ENCODE data around the gene ANKS1B.

DNA sequence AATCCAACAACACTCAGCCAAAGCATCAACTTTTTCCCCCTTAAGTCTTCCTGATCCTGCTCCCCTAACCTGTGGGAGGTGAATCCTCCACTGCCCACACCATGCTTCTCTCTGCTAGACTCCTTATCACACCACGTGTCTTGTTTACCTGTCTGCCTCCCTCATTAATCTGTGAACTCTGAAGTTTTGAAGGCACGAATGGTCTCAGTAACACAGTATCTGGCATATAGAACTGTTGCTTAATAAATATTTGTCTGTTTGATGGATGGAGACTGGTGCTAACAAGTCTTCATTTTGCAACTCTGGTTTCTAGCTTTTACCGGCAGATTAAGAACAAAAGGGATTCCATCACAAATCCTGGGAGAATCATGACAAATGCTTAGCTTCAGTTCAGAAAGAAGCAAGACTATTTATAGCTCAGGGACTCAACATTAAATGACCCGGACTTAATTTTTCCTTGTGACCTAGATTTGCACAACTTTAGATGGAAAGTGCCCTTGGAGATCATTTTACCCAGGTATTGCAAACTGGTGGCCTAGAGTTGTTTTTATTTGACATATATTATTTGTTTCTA is 1072.2 kb downstream of the ANKS1B start:
- TF ChIP-seq ZNF121 (CRISPR knock-in tag; IDR thresholded peaks at IDR 0.05) (no peak), ZNF263 (CRISPR knock-in tag; IDR thresholded peaks at IDR 0.05; ENCODE audit: low read depth) (no peak)
- TF ChIP-seq, protein P1, sequence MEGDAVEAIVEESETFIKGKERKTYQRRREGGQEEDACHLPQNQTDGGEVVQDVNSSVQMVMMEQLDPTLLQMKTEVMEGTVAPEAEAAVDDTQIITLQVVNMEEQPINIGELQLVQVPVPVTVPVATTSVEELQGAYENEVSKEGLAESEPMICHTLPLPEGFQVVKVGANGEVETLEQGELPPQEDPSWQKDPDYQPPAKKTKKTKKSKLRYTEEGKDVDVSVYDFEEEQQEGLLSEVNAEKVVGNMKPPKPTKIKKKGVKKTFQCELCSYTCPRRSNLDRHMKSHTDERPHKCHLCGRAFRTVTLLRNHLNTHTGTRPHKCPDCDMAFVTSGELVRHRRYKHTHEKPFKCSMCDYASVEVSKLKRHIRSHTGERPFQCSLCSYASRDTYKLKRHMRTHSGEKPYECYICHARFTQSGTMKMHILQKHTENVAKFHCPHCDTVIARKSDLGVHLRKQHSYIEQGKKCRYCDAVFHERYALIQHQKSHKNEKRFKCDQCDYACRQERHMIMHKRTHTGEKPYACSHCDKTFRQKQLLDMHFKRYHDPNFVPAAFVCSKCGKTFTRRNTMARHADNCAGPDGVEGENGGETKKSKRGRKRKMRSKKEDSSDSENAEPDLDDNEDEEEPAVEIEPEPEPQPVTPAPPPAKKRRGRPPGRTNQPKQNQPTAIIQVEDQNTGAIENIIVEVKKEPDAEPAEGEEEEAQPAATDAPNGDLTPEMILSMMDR (IDR thresholded peaks at IDR 0.05), result no peak
- TF ChIP-seq, protein P2, sequence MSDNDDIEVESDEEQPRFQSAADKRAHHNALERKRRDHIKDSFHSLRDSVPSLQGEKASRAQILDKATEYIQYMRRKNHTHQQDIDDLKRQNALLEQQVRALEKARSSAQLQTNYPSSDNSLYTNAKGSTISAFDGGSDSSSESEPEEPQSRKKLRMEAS (CRISPR knock-in tag; IDR thresholded peaks at IDR 0.05), result no peak
- TF ChIP-seq, protein P3, sequence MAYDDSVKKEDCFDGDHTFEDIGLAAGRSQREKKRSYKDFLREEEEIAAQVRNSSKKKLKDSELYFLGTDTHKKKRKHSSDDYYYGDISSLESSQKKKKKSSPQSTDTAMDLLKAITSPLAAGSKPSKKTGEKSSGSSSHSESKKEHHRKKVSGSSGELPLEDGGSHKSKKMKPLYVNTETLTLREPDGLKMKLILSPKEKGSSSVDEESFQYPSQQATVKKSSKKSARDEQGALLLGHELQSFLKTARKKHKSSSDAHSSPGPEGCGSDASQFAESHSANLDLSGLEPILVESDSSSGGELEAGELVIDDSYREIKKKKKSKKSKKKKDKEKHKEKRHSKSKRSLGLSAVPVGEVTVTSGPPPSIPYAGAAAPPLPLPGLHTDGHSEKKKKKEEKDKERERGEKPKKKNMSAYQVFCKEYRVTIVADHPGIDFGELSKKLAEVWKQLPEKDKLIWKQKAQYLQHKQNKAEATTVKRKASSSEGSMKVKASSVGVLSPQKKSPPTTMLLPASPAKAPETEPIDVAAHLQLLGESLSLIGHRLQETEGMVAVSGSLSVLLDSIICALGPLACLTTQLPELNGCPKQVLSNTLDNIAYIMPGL (CRISPR knock-in tag; IDR thresholded peaks at IDR 0.05), result no peak
- TF ChIP-seq, protein P4, sequence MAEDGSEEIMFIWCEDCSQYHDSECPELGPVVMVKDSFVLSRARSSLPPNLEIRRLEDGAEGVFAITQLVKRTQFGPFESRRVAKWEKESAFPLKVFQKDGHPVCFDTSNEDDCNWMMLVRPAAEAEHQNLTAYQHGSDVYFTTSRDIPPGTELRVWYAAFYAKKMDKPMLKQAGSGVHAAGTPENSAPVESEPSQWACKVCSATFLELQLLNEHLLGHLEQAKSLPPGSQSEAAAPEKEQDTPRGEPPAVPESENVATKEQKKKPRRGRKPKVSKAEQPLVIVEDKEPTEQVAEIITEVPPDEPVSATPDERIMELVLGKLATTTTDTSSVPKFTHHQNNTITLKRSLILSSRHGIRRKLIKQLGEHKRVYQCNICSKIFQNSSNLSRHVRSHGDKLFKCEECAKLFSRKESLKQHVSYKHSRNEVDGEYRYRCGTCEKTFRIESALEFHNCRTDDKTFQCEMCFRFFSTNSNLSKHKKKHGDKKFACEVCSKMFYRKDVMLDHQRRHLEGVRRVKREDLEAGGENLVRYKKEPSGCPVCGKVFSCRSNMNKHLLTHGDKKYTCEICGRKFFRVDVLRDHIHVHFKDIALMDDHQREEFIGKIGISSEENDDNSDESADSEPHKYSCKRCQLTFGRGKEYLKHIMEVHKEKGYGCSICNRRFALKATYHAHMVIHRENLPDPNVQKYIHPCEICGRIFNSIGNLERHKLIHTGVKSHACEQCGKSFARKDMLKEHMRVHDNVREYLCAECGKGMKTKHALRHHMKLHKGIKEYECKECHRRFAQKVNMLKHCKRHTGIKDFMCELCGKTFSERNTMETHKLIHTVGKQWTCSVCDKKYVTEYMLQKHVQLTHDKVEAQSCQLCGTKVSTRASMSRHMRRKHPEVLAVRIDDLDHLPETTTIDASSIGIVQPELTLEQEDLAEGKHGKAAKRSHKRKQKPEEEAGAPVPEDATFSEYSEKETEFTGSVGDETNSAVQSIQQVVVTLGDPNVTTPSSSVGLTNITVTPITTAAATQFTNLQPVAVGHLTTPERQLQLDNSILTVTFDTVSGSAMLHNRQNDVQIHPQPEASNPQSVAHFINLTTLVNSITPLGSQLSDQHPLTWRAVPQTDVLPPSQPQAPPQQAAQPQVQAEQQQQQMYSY (CRISPR knock-in tag; IDR thresholded peaks at IDR 0.05), result no peak
